Uterus (tissue), 4 donors: ENCODE data around the gene HAO2. TPM values are rescaled to one million over a fixed set of nuclear protein-coding genes. Genes with fewer than 3 reads are reported as not detected.
A peak's percentile ranks its signal among the peaks of the same experiment; 100 is the strongest.
"Not testable (repeated sequence)": the region's sequence is repeated elsewhere in the genome, so short reads cannot be mapped to it uniquely, and the experiment has no call there.

Experiments used
- DNase-seq, 2 donors: peaks; one replicate each; pipeline ENCODE4 v3.0.0-alpha.2; 2019 to 2020
- H3K27ac ChIP-seq, 2 donors: fragments of 200-600 bp; sonication (generic); 1 replicate in 1 of 2; 2 replicates in 1 of 2; pipeline ENCODE4 v1.5.1; 2016 to 2018
- H3K27me3 ChIP-seq, 2 donors: fragments of 200-600 bp; sonication (generic); one replicate each; pipeline ENCODE4 v1.5.1; 2018 to 2019; ENCODE audit warnings: control low read depth in 1 of 2
- H3K36me3 ChIP-seq, 2 donors: fragments of 200-600 bp; sonication (generic); one replicate each; pipeline ENCODE4 v1.5.1; 2019; ENCODE audit warnings: control low read depth in 1 of 2
- H3K4me1 ChIP-seq, 2 donors: fragments of 200-600 bp; sonication (generic); one replicate each; pipeline ENCODE4 v1.5.1; 2018 to 2019; ENCODE audit warnings: control low read depth in 1 of 2
- H3K4me3 ChIP-seq, 2 donors: fragments of 200-600 bp; sonication (generic); 1 replicate in 1 of 2; 2 replicates in 1 of 2; pipeline ENCODE4 v1.5.1; 2018 to 2019; ENCODE audit warnings: mild to moderate bottlenecking in 1 of 2
- H3K9me3 ChIP-seq, 2 donors: fragments of 200-600 bp; sonication (generic); one replicate each; pipeline ENCODE4 v1.5.1; 2019; ENCODE audit warnings: control low read depth in 1 of 2
- CTCF ChIP-seq, 4 experiments: fragments of 200-600 bp in 2 of 4; fragments of 450-650 bp in 2 of 4; sonication (generic) in 2 of 4; IDR thresholded peaks; one replicate each; pipeline ENCODE4 v1.5.1; 2016 to 2019; ENCODE audit warnings: antibody characterized with exemption in 4 of 4, mild to moderate bottlenecking in 2 of 4, moderate library complexity in 1 of 4
- POLR2A ChIP-seq, 2 donors: fragments of 450-650 bp; IDR thresholded peaks; one replicate each; pipeline ENCODE4 v1.6.1; 2016; ENCODE audit warnings: antibody characterized with exemption in 2 of 2, mild to moderate bottlenecking in 1 of 2, moderate library complexity in 1 of 2
- intact Hi-C: fragments of 100-400 bp; cut with DNase I; formaldehyde crosslinking; loops from one replicate; pipeline ENCODE4 v1.15.1; 2023; ENCODE audit warnings: low total_unique reads
- total RNA-seq, 4 donors: library from RNA; depleted of rRNA in 3 of 4; stranded (reverse); fragments of >200 nt in 3 of 4; gene quantifications; one replicate each; pipeline versions ENCODE4 v1.1.0 to v1.2.4, GENCODE V29; 2014 to 2023
- donor health status: DM: yes; HTN: yes; CAD: no.

The HAO2 gene
- total RNA-seq, 4 donors from 2014 or later: 0.90 to 1.4 TPM; not detected in 2

DNA sequence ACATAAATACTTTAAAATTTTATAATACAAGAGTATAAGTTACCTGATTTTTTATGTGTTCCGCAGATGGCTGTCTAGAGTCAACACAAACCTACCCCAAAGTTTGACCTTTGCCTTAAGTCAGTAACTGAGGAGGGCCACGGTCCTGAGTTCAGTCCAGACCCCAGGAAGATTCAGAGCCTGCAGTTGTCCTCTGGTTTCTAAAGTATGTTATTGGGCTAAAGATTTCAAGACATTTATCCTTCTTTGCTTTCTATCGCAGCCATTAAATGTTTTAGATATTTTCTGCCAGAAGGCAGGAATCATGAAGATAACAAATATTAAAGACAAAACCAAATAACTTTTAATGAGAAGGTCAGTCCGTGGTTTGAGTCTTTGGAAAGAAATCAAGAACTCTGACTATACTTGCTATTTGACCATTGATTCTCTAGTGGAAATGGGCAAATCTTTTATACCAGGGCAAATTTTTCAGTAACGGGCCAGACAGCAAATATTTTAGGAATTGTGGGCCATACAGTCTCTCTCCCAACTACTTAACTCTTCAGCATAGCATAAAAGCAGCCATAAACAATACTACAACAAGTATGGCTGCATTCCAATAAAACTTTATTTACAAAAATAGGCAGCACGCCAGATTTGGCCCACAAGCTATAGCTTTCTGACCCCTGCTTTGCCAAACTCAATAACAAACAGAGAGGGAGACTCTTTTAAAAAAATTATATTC, 38.0 kb upstream of the HAO2 start:
- no peaks in the 10 kb centered on the region for H3K36me3 ChIP-seq
- no peak for DNase-seq
- no peaks in the 10 kb centered on the region for H3K9me3 ChIP-seq
- intact Hi-C loops: no loop called here
- H3K27me3 ChIP-seq: no peaks in the 10 kb centered on the region
- no peak for TF ChIP-seq POLR2A (IDR thresholded peaks at IDR 0.05)
- no peak for TF ChIP-seq CTCF (IDR thresholded peaks at IDR 0.05)
- H3K4me3 ChIP-seq: no peak overlapping the region
- H3K27ac ChIP-seq: peak overlapping the region; percentile 13 to 14
- peaks cover 0 to 3% of the 10 kb centered on the region in 2 donors for H3K4me1 ChIP-seq

GRCh38 chr1:119331190-119331515, 37.4 kb upstream of the HAO2 start:
- Histone ChIP-seq H3K9me3 (no peaks in the 10 kb centered on the region), H3K27me3 (no peaks in the 10 kb centered on the region), H3K27ac (no peak overlapping the region), H3K4me1 (peaks cover 0 to 3% of the 10 kb centered on the region in 2 donors), H3K4me3 (no peak overlapping the region), H3K36me3 (no peaks in the 10 kb centered on the region)
- intact Hi-C loops: no loop called here
- DNase-seq: no peak
- TF ChIP-seq CTCF (IDR thresholded peaks at IDR 0.05) (no peak), POLR2A (IDR thresholded peaks at IDR 0.05) (no peak)

GRCh38 chr1:119331915-119332314, 36.7 kb upstream of the HAO2 start:
- Histone ChIP-seq H3K36me3 (no peaks in the 10 kb centered on the region), H3K4me3 (no peak overlapping the region), H3K4me1 (peaks cover 0 to 3% of the 10 kb centered on the region in 2 donors), H3K27me3 (no peaks in the 10 kb centered on the region), H3K27ac (no peak overlapping the region), H3K9me3 (no peaks in the 10 kb centered on the region)
- no peak for TF ChIP-seq CTCF (IDR thresholded peaks at IDR 0.05)
- no peak for TF ChIP-seq POLR2A (IDR thresholded peaks at IDR 0.05)
- DNase-seq: no peak
- intact Hi-C loops: no loop called here

DNA sequence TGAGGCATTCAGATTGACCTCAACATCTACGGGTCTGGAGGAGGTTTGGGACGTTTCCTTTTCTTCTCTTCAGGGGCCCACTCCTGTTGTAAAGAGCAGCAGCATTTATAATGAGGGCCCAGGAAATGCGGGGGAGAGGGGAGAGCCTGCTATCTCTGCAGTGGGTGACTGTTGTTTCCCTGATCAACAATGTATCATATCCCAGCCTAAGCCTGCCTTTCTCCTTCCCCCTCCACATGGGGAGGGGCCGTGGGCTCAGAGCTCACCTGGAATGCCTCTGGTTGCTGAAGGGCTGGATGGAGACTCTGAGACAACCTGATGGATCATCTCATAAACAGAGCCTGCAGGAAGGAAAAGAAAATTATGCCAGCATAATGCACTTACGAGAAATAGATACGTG, 36.0 kb upstream of the HAO2 start:
- Histone ChIP-seq H3K4me1 (peaks cover 0 to 3% of the 10 kb centered on the region in 2 donors), H3K27ac (no peak overlapping the region), H3K27me3 (no peaks in the 10 kb centered on the region), H3K9me3 (no peaks in the 10 kb centered on the region), H3K4me3 (no peak overlapping the region), H3K36me3 (no peaks in the 10 kb centered on the region)
- DNase-seq: no peak
- TF ChIP-seq POLR2A (IDR thresholded peaks at IDR 0.05) (no peak), CTCF (IDR thresholded peaks at IDR 0.05) (no peak)
- intact Hi-C loops: no loop called here

DNA sequence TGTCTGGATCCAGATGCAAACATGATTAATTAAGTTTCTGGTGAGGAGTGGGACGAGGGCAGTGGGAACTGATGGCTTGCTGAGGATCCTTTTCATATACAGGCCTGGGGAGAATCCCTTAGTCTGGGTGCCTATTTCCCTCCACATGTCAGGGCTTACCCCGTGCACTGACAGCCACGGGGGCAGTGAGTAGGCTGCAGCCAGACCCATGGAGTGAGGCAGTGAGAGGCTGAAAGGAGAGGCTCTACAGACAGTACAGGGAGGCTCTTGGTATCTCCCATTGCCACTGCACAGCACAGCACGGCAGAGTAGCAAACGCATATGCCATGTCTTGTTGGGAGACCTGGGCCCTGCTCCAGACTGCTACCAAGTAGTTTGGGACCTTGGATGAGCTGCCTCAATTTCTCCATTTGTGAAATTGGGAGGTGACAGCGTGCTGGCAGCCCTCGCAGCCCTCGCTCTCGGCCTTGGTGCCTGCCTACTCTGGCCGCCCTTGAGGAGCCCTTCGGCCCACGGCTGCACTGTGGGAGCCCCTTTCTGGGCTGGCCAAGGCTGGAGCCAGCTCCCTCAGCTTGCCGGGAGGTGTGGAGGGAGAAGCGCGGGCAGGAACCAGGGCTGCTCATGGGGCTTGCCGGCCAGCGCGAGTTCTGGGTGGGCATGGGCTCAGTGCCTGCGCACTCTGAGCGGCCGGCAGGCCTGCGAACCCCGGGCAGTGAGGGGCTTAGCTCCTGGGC, 35.3 kb upstream of the HAO2 start:
- DNase-seq: no peak
- Histone ChIP-seq H3K27me3 (no peaks in the 10 kb centered on the region), H3K9me3 (no peaks in the 10 kb centered on the region), H3K27ac (no peak overlapping the region), H3K4me1 (peaks cover 0 to 3% of the 10 kb centered on the region in 2 donors), H3K4me3 (no peak overlapping the region), H3K36me3 (no peaks in the 10 kb centered on the region)
- TF ChIP-seq CTCF (IDR thresholded peaks at IDR 0.05) (no peak), POLR2A (IDR thresholded peaks at IDR 0.05) (no peak)
- intact Hi-C loops: no loop called here

DNA sequence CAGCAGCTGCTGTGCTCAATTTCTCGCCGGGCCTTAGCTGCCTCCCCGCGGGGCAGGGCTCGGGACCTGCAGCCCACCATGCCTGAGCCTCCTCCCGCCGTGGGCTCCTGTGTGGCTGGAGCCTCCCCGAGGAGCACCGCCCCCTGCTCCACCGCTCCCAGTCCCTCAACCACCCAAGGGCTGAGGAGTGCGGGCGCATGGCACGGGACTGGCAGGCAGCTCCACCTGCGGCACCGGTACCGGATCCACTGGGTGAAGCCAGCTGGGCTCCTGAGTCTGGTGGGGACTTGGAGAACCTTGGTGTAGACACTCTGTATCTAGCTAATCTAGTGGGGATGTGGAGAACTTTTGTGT, 34.7 kb upstream of the HAO2 start:
- H3K36me3 ChIP-seq, H3K4me3 ChIP-seq, DNase-seq, H3K9me3 ChIP-seq, intact Hi-C loops, H3K4me1 ChIP-seq, H3K27me3 ChIP-seq, H3K27ac ChIP-seq: not testable (repeated sequence)
